Stimulated activated CD4-positive, alpha-beta T cell treated with anti-CD3 and anti-CD28 coated beads, TNF-alpha, amount 100 ng/mL, for 24 hours (primary cell): ENCODE data around the gene KLRF2.

Experiments
- DNase-seq, 3 experiments: peaks; one replicate each; pipeline ENCODE4 v3.0.0-alpha.2; 2020; ENCODE audit warnings: low read depth in 3 of 3

The KLRF2 gene

DNA sequence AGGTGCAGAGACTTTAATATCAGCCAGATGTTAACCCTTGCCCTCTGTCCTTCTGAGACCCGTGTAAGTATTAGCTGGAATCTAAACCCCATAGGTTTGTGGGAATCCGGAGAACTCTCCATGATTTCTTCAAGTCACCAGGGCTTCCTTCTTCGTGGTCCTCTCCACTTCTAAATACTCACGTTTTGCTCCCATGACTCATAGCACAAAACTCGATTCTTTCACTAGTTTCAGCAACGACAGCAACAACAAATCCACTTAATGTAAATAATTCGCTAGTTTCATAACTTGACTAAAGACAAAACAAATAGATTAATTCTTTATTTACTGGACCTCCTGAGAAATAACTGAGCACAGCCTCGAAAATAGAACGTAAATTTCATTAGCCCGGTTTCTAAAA is 55.3 kb downstream of the KLRF2 start:
- no peak for DNase-seq

GRCh38 chr12:9940375-9940774 is 59.1 kb downstream of the KLRF2 start:
- no peak for DNase-seq

DNA sequence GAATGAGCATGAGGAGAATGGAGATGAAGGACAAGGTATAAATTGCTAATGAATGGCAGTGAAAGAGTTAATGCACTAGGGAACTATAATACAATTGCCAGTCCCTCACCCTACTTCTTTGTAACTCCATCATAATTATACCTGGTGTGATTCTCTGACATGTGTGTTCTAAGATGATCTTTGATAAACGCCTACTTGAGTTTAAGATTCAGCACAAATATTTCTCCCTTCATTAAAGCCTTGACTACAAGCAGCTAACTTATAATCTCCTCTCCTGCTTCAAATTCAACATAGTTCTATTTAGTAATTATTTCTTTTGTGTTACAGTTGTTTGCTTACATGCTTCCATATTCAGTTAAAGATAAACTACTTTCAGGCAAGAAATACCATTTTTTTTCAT is 60.5 kb downstream of the KLRF2 start:
- no peak for DNase-seq

GRCh38 chr12:9943240-9943639 is 62.0 kb downstream of the KLRF2 start:
- DNase-seq: no peak

DNA sequence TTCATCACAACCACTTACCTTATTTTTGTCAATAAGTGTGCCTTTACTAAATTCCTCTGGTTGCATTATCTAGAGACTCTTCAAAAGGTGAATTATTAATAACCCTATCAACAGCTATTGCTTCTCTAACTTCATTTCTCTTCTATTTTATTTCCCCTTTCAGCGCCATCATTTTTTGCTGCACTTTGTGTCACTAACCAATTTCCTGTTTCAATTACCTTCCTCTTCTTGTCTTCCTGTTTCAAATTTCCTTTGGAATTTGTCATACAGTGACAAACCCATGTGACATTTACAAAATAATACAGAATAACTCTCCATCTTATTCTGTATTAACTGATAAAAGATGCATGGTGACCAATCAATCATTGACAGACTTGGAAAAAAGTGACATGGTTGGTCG is 63.1 kb downstream of the KLRF2 start:
- no peak for DNase-seq
